A673 (cell line): Measurements from ENCODE around the gene SDHA. TPM values are rescaled to one million over a fixed set of nuclear protein-coding genes. Genes with fewer than 3 reads are reported as not detected.

Experiments used
- BruUV-seq: library from RNA; stranded (reverse); fragments of 400-500 nt; replicated peaks from 2 replicates; lab custom pipeline; 2021; lab: Mats Ljungman, UMichigan
- CTCF ChIA-PET: fragments of 300-600 bp; sonication (Branson Sonifier 250); formaldehyde crosslinking; loops from one replicate; lab custom pipeline; 2022; ENCODE audit warnings: antibody characterized with exemption; lab: Charles Lee
- POLR2A ChIA-PET: fragments of 300-600 bp; sonication (Branson Sonifier 250); formaldehyde crosslinking; loops from one replicate; lab custom pipeline; 2022; ENCODE audit warnings: antibody characterized with exemption; ENCODE audit not compliant: low non-redundant PET; lab: Charles Lee
- DNase-seq: peaks from one replicate; pipeline ENCODE4 v3.0.0-alpha.2; 2015; ENCODE audit warnings: low spot score
- H3K27ac ChIP-seq: fragments of 200-600 bp; sonication (generic); 2 replicates; pipeline ENCODE4 v1.5.1; 2016; ENCODE audit warnings: mixed run types, low read depth, mild to moderate bottlenecking, mixed read lengths, antibody characterized with exemption, low read length; ENCODE audit not compliant: poor library complexity, severe bottlenecking
- H3K27me3 ChIP-seq: fragments of 200-600 bp; sonication (generic); replicated peaks from 2 replicates; pipeline ENCODE4 v1.6.1; 2017; ENCODE audit warnings: mixed run types, low read depth, mild to moderate bottlenecking, mixed read lengths, antibody characterized with exemption, low read length; ENCODE audit not compliant: insufficient read depth, poor library complexity
- H3K36me3 ChIP-seq: fragments of 200-600 bp; sonication (generic); 2 replicates; pipeline ENCODE4 v1.6.1; 2016; ENCODE audit warnings: mixed run types, mild to moderate bottlenecking, mixed read lengths, antibody characterized with exemption, low read length; ENCODE audit not compliant: insufficient read depth, poor library complexity, severe bottlenecking
- H3K4me1 ChIP-seq: fragments of 200-600 bp; sonication (generic); 2 replicates; pipeline ENCODE4 v1.6.1; 2017; ENCODE audit warnings: mixed run types, mild to moderate bottlenecking, mixed read lengths, antibody characterized with exemption, low read length; ENCODE audit not compliant: insufficient read depth, poor library complexity, severe bottlenecking
- H3K4me3 ChIP-seq: fragments of 200-600 bp; sonication (generic); 2 replicates; pipeline ENCODE4 v1.5.1; 2016; ENCODE audit warnings: low read depth, mixed run types, mild to moderate bottlenecking, mixed read lengths, low read length; ENCODE audit not compliant: poor library complexity, severe bottlenecking
- H3K9me3 ChIP-seq: fragments of 200-600 bp; sonication (generic); 2 replicates; pipeline ENCODE4 v1.6.1; 2016; ENCODE audit warnings: mixed run types, low read depth, mild to moderate bottlenecking, mixed read lengths, antibody characterized with exemption, low read length; ENCODE audit not compliant: poor library complexity, severe bottlenecking
- EZH2 ChIP-seq: fragments of 200-600 bp; sonication (generic); IDR thresholded peaks from 2 replicates; pipeline ENCODE4 v1.6.1; 2017; ENCODE audit warnings: borderline replicate concordance, low read depth, mild to moderate bottlenecking, mixed read lengths, antibody characterized with exemption, low read length; ENCODE audit not compliant: poor library complexity, severe bottlenecking
- intact Hi-C: fragments of 100-400 bp; cut with micrococcal nuclease; formaldehyde crosslinking; loops from one replicate; pipeline ENCODE4 v1.10.0; 2022; ENCODE audit not compliant: unreplicated experiment
- total RNA-seq: library from RNA; stranded (reverse); gene quantifications from 2 replicates; pipeline ENCODE4 v1.2.3, GENCODE V29; 2021
- TF ChIP-seq, protein P1 (sequence below): fragments of 300-800, 200-600 bp; sonication (generic); conservative IDR thresholded peaks from 2 replicates; pipeline ENCODE4 v1.5.1; 2017; ENCODE audit warnings: low read depth, mild to moderate bottlenecking, antibody characterized with exemption, low read length, moderate library complexity, mixed read lengths

Gene SDHA
- total RNA-seq, 1 experiment from 2014 or later = 132 TPM

DNA sequence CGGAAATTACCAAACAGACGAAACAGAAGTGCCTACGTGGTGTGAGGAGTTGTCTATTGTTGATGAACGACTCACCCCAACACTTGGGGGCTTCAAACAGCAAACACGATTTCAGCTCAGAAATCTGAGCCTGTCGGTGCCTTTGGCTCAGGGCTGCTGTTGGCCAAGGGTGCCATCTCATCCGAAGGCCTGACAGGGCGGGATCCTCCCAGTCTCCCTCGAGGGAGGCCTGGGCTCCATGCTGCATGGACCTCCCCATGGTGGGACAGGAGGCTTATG, 25.5 kb upstream of the SDHA start:
- peaks cover 3% of the 10 kb centered on the region for H3K4me1 ChIP-seq
- H3K27me3 ChIP-seq = no peaks in the 10 kb centered on the region
- no peak overlapping the region for H3K27ac ChIP-seq
- no peak overlapping the region for H3K4me3 ChIP-seq
- DNase-seq = no peak
- TF ChIP-seq, protein P1, sequence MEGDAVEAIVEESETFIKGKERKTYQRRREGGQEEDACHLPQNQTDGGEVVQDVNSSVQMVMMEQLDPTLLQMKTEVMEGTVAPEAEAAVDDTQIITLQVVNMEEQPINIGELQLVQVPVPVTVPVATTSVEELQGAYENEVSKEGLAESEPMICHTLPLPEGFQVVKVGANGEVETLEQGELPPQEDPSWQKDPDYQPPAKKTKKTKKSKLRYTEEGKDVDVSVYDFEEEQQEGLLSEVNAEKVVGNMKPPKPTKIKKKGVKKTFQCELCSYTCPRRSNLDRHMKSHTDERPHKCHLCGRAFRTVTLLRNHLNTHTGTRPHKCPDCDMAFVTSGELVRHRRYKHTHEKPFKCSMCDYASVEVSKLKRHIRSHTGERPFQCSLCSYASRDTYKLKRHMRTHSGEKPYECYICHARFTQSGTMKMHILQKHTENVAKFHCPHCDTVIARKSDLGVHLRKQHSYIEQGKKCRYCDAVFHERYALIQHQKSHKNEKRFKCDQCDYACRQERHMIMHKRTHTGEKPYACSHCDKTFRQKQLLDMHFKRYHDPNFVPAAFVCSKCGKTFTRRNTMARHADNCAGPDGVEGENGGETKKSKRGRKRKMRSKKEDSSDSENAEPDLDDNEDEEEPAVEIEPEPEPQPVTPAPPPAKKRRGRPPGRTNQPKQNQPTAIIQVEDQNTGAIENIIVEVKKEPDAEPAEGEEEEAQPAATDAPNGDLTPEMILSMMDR = no peak
- TF ChIP-seq EZH2 = no peak
- intact Hi-C loops = no loop called here
- no TSS peak for BruUV-seq
- no peaks in the 10 kb centered on the region for H3K9me3 ChIP-seq
- ChIA-PET POLR2A (no interaction called here), CTCF (no interaction called here)
- H3K36me3 ChIP-seq = no peaks in the 10 kb centered on the region

DNA sequence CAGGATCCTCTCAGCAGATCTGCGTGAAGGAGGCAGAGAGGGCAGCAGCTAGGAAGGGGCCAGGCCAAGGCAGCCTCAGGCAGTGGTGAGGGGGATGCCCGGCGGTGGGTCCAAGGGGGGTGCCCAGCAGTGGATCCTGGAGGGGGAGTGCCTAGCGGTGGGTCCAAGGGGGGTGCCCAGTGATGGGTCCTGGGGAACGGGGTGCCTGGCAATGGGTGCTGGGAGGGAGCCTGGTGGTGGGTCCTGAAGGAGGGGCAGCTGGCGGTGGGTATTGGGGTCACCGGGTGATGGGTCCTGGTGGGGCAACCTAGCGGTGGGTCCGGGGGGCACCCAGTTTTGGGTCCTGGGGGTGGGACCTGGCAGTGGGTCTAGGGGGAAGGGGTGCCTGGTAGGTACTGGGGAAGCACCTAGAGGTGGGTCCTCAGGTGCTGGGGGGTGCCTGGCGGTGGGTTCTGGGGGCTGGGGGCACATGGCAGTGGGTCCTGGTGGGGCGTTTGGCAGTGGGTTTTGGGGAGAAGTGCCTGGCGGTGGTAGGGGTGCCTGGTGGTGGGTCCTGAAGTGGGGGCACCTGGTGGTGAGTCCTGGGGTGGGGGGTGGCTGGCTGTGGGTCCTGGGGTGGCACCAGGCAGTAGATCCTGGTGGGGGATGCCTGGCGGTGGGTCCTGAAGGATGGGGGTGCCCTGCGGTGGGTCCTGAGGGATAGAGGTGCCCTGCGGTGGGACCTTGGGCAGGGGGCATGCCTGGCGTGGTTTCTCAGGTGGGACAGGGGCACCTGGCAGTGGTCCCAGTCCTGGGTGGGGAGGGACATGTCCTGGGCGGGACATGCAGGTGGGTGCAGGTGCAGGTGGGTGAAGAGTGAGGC, 24.9 kb upstream of the SDHA start:
- BruUV-seq = no TSS peak

DNA sequence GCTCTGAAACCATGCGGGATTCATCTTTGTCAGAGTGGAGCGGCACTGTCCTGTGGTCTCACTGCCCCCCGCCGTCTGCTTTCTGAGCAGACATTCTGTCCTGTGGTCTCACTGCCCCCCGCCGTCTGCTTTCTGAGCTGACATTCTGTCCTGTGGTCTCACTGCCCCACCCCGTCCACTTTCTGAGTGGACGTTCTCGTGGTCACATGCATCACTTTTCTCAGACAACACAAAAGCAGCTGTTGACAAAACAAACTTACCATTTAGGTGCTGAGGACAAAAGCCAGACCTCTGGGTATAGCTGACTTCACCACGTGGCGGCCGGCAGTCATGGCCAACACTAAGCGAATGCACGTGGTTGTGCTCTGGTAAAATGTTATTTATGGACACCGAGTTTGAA, 24.0 kb upstream of the SDHA start:
- no peaks in the 10 kb centered on the region for H3K4me1 ChIP-seq
- intact Hi-C loops = no loop called here
- POLR2A ChIA-PET = interaction anchor here (1.0 kb wide), 1 partner anchor 24 kb away, joined by 3 read pairs; the partner anchor contains the start of gene SDHA
- H3K36me3 ChIP-seq = no peaks in the 10 kb centered on the region
- no peak for DNase-seq
- H3K27me3 ChIP-seq = no peaks in the 10 kb centered on the region
- H3K27ac ChIP-seq = no peak overlapping the region
- no peak overlapping the region for H3K4me3 ChIP-seq
- no peaks in the 10 kb centered on the region for H3K9me3 ChIP-seq
- TF ChIP-seq, protein P1 = no peak
- no peak for TF ChIP-seq EZH2
- no TSS peak for BruUV-seq
- CTCF ChIA-PET = no interaction called here

More for the DNA sequence above, 24.9 kb upstream of the SDHA start:
- H3K36me3 ChIP-seq = no peaks in the 10 kb centered on the region
- CTCF ChIA-PET = no interaction called here
- intact Hi-C loops = no loop called here
- H3K4me1 ChIP-seq = peaks cover 2% of the 10 kb centered on the region
- H3K27me3 ChIP-seq = no peaks in the 10 kb centered on the region
- H3K9me3 ChIP-seq = no peaks in the 10 kb centered on the region
- H3K4me3 ChIP-seq = no peak overlapping the region
- TF ChIP-seq EZH2 = no peak
- TF ChIP-seq, protein P1 = no peak
- DNase-seq = no peak
- POLR2A ChIA-PET = no interaction called here
- no peak overlapping the region for H3K27ac ChIP-seq
